ENCODE results near the gene CMBL. TPM values are rescaled to one million over a fixed set of nuclear protein-coding genes. Genes with fewer than 3 reads are reported as not detected.

Gene CMBL
- total RNA-seq, 1 donor from 2014 or later, result 17.3 TPM

DNA sequence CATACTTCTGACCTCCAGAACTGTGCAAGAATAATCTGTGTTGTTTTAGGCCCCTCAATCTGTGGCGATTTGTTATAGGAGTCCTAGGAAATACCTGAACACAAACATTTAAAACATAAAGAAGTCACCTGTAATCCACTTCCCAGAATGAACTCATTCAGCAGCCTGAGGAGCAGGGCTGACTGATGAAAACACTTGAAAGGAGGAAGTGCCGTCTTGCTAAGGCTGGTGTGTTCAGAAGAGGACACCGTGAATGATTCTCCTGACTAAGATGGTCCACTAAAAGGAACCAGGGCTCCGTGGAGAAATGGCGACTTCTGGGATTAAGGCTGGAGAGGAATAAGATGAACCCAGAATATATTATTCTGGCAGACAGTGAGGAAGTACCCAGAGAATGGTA lies 27.1 kb upstream of the CMBL start:
- DNase-seq (ENCODE audit: low spot score), result no peak

DNA sequence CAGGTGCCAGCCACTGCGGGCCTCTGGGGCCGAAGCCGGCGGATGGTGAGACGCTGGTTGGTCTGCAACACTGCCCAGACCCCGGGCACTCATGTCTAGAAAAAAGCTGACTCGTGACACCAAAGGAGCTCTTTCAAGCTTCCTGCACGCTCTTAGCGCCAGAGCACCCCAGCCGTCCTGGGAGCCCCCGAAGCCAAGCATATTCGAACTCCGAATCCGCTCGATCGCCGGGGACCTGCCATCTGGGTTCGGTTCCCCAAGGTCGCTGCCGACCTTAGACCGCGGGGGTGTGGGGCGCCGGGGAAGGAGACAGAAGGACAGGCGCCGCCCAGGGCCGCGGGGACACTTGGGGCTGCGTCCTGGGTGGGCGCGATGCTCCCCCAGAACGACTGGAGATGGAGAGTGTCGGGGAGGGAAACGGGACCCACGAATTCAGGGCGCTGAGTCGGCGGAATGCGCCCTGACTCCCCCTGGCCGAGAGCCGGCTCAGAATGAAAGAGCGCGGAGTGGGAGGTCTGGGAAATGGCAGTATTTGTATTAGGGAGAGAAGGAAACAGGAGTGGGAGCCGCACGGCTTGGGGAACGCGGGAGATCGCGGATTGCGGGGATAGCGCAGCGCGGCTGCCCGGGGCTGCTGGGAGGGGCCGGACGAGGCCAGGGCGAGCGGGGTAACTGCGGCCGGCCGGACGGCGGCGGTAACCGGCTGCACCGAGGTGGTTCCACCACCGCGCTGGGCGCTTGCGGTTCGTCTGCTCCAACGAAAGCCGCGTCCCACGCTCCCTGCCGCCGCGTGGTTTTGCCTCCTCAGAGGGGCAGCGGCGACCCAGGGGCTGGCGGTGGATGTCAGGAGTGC lies 25.7 kb upstream of the CMBL start:
- no peak for DNase-seq (ENCODE audit: low spot score)

DNA sequence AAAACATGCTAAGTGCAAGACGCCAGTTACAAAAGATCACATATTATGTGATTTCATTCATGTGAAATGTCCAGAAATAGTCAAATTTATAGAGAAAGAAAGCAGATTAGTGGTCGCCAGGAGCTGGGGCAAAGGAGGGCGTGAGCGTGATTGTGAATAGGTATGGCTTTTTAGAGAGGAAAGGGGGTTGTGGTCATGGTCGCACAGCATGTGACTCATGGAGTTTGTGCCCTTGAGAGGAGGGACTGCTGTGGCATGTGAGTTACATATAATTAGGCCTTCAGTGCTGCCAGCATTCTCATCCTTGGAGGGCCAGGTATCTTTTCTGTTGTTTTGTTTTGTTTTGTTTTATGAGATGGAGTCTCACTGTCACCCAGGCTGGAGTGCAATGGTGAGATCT lies 24.6 kb upstream of the CMBL start:
- no peak for DNase-seq (ENCODE audit: low spot score)

DNA sequence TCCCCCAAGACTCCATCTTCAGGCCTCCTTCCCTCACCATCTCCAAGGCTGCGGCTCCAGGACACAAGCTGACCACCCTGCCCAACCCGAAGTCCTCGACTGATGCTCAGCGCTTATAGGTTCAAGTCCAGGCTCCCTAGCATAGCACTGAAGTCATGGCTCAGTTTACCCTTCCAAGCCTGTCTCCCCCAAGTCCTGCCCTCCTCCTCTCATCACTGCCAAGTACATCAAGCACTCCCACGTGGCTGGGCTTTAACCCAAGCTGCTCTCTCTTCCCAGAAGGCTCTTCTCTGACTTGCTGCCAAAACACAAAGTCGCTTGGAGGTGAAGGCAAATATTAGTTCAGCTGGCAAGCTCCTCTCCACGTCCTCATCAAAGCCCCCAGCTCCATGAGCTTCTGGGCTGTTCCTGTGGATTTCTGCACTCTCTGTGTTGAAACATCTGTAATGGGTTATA lies 23.7 kb upstream of the CMBL start:
- no peak for DNase-seq (ENCODE audit: low spot score)

DNA sequence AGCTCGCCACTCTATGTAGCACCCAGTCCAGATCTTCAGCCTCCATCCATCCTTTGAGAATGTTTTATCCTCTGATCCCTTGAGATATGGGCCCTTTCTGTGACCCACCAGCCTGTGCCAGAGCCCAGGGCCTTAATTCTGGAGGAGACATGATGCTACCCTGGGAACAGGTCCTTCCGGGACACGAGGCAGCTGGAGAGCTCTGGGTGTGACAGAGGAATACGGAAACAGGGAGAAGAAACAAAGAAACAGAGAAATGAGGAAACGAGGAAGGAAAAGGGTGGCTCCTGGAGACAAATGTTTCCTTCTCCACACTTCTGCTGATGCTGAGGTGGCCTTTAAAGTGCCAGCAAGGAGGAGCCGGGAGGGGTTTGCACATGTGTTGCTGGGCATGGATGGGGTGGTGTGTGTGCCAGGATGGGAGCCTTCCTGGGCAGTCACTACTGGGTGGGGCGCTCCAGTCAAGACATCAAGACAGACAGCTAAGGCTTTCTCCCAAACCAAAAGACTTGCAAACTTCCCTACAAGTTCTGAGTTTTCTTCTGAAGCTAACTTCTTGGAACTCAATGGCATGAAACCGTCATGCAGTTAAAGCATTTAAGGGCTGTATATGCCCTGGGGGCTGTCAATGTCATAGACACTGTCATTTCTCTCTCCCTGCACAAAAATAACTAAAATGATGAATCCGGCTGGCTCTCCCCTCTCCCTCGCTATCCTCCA lies 23.0 kb upstream of the CMBL start:
- no peak for DNase-seq (ENCODE audit: low spot score)

DNA sequence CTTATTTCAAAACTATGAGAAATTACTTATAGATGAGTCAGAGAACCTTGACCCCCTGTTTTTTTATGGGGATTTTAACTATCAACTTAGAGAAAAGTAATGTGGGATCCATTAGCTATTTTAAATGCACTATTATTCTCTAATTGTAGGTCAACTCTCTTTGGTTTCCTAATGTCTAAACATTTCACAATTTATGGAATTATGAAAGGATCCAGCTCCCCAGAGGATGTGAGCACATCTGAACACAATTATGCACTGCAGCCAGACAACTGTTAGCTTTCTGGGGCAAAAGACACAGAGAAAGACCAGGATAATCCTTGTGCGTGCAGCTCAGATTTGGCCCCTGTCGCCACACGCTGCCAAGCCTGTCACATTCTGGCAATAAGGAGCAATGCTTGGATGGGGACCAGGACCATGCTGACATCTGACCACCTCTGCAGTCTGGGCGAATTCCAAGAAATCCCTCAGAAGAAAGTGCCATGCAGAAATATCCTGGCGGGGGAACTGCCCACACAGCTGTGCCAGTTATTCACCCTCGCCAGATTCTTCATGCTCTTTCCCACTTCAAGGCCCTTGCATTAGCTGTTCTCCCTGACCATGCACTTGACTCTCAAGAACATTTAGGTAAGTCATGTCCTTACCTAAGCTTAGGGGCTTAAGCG lies 22.2 kb upstream of the CMBL start:
- DNase-seq (ENCODE audit: low spot score), result no peak

DNA sequence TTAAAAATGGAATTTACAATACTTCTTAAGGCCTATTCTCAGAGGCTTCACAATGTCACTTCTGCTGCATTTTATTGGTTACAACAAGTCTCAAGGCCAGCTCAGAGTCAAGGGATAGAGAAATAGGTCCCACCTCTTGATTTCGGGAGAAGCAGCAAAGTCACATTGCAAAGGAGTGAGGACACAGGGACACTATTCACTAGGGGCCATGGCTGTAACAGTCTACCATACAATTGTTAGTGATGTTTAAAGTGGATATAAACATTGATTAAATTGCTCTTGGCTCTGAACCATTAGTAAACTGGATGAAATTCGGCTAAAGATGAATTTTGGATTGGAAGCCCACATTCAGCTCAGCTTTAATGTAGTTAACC lies 21.7 kb upstream of the CMBL start:
- DNase-seq (ENCODE audit: low spot score), result no peak

DNA sequence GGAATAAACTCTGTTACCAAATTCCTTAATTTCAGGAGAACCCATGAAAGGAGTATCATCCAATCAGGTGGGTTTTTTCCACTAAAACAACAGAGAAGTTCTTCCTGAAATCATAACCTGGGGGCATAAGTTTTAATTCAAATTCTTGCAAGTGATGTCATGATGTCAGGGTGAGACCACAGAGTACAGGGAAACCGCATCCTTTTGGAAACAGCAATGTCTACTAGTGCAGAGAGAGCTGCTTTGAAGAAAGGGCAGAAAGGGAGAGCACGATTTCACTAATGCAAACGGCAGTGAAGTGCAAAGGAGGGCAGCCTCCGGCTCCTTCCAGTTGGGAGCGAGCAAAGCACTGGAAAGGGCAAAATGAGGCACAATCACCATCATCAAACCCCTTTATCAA lies 20.6 kb upstream of the CMBL start:
- DNase-seq (ENCODE audit: low spot score), result no peak

DNA sequence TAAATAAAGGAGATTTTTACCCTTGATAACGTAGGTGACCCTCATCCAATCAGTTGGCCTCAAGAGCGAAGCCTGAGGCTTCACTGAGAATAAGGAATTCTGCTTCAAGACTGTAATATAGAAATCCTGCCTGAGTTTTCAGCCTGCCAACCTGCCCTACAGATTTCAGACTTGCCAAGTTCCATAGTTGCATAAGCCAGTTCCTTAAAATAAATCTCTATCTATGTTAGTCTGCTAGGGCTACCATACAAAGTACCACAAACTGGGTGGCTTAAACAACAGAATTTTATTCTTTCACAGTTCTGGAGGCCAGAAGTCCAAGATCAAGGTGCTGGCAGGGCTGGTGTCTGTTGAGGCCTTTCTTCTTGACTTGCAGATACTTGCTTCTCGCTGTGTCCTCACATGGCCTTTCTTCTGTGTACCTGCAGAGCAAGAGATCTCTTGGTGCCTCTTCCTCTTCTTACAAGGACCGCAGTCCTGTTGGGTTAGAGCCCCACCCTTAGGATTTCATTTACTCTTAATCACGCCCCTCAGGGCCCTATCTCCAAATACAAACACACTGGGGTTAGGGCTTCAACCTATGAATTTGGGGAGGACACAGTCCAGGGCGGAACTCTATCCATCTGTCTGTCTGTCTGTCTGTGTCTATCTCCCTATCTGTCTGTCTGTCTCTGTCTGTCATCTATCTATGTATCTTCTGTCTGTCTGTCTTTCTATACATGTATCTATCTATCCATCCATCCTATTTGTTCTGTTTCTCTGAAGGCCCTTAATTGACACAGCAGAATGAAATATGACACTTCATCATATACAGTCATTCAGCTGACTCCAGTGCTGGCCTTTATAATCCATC lies 17.0 kb upstream of the CMBL start:
- no peak for DNase-seq (ENCODE audit: low spot score)

DNA sequence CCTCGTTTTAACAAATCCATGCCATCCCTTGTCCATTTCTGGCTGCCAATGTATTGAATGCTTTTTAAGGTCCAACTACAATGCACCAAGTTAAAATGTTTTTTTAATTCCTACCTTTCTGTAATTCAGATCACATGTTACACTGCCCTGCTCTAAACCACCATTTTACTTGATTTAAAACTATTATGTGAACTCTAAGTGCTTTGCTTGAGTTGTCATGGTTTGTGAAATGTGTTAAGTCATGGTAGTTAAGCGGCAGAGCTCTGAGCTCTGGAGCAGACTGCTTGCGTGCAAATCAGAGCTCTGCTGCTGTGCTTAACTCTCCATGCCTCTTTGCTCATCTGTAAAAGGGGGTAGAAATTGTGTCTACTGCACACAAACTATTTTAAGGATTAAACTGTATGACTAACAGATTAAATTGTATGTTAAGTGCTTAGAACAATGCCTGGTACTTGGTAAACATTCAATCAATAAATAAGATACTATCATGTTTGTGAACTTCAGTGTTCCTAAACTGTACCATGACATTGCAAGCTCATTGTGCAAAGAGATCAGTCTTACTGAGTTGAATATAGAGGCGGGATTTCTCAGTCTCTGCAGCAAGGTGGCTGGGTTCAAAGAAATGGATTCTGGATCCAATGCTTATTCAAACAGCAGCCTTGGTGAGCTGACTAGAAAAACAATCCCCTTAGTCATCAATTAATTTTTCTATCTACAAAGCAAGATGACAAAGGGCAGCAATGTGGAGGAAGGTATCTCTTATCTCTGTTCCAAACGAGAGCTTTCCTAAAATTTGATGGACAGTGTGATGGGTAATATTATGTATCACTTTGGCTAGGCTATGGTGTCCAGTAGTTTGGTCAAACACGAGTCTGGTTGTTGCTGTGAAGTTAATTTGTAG lies 16.1 kb upstream of the CMBL start:
- DNase-seq (ENCODE audit: low spot score), result no peak

DNA sequence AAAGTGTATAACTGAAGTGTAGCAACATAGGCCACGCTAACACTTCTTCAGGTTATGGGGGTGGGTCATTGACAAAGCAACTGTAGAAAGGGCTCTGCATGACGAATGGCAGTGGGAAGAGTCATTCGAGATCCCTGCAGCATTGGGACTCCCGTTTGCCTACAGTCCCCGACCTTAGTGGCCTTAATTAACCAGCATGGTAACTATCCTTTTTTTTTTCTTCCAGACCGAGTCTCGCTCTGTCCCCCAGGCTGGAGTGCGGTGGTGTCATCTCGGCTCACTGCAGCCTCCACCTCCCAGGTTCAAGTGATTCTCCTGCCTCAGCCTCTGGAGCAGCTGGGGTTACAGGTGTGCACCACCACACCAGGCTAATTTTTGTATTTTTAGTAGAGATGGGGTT lies 14.2 kb upstream of the CMBL start:
- peak; percentile 16 for DNase-seq (ENCODE audit: low spot score)

DNA sequence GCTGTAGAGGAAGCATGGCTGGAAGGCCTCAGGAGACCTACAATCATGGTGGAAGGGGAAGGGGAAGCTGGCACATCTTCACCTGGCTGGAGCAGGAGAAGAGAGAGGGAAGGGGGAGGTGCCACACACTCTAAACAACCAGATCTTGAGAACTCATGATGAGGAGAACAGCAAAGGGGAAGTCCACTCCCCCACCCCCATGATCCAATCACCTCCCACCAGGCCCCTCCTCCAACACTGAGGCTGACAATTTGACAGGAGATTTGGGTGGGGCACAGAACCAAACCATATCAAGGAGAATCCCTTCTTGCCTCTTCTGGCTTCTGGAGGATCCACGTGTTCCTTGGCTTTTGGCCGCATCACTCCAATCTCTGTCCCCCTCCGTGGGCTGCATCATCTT lies 13.1 kb upstream of the CMBL start:
- peak; percentile 28 for DNase-seq (ENCODE audit: low spot score)

DNA sequence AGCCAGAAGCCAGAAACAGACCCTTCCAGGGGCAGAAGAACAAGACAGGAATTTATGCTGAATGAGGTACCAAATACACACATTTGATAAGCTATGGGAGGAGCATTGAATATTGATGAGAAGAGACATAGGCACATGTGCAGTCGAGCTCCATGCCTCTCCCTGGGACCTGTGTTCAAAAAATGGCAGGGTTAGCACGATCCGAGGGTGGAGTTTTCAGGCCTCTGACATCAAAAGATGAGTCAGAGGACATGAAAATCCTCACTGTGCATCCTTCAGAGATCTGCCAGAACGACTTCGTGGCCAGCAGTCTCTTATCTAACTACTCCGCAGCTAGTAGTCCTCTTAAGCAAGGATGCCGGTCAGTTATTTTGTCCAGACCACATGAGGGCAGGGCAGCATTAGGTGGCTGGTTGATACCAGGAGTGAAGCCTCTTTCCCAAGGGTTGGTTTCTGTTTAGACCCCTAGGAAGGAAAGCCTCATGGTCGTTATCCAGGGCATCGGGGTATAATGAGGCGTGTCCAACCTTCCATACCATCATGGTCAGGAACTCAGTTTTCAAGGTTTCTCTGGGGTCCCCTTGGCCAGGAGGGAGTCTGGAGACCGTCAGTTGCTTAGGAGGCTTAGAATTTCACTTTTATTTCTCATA lies 11.6 kb upstream of the CMBL start:
- DNase-seq (ENCODE audit: low spot score), result no peak

DNA sequence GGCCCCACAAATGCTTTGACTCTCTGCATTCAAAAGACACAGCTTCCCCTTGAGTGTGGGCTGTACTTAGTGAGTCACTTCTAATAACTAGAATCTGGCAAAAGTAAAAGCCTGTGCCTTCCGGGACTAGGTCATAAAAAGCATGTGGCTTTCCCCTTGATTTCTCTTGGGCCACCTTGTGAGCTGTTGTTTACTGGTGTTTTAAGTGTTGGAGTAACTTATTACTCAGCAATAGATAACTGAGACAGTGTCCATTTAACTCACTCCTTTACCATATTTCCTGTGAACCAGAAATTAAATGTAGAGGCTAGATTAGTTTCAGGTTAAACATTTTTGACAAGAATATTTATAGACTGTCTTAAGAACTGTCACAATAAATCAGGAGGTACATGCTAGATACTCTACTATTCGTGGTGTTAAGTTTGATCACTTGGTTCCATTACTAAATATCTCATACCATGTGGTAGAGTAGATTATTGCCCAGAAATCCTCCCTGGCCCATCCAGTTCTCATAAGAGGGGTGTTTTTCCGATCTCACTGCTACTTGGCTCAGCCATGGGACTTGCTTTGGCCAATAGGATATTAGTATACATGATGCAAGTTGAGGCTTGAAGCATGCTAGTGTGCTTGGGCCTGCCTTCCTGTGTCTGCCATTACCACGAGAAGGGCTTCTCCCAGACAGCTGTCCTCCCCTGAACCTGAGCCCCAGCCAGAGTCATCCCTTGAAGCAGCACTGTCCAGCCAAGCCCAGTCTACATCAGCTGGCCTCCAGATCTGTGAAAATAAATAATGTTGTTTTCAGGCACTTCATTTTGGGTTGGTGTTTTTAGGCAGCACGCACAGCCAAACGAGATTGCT lies 10.4 kb upstream of the CMBL start:
- DNase-seq (ENCODE audit: low spot score), result no peak

DNA sequence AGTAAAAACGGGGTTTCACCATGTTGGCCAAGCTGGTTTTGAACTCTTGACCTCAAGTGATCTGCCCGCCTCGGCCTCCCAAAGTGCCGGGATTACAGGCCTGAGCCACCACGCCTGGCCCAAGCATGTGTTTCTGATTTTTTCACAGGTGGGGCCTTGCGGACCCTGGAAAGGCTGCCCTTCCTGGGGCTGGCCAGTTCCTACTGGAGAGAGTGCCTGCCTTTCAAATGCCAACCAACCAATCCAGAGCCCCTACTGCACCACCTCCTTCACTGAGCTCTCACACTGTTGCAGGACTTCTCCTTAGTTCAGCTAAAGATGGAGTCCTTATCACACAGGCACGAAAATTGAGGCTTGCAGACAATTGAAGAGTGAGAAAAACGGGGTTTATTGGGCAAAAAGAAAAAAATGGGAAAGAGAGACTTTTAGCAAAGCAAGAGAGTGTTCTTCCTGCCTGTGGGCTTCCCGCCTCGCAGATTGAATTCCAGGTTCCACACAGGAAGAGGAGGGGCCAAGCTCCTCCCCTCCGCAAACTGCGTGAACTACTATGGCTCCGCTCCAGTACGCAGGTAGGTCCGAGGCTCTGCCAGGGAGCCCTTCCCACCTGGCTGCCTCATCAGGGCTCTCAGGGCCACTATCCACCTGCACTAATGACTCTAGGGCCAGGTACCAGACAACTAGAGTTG lies 8.3 kb upstream of the CMBL start:
- no peak for DNase-seq (ENCODE audit: low spot score)

DNA sequence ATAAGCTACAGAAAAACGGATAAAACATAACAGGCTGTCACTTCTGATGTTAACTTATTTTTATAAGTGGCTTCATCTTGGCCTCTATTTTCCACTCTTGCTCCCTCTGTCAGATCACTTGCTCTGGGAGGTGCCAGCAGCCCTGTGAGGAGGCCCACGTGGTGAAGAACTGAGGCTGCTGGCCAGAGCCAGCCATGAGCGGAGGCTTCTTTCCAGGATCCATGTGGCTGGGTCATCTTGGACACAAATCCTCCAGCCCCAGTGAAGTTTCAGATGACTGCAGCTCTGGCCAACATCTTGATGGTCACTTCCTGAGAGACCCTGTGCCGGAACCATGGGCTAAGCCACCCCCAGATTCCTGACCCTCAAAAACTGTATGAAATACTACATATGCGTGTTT lies 7.5 kb upstream of the CMBL start:
- no peak for DNase-seq (ENCODE audit: low spot score)

DNA sequence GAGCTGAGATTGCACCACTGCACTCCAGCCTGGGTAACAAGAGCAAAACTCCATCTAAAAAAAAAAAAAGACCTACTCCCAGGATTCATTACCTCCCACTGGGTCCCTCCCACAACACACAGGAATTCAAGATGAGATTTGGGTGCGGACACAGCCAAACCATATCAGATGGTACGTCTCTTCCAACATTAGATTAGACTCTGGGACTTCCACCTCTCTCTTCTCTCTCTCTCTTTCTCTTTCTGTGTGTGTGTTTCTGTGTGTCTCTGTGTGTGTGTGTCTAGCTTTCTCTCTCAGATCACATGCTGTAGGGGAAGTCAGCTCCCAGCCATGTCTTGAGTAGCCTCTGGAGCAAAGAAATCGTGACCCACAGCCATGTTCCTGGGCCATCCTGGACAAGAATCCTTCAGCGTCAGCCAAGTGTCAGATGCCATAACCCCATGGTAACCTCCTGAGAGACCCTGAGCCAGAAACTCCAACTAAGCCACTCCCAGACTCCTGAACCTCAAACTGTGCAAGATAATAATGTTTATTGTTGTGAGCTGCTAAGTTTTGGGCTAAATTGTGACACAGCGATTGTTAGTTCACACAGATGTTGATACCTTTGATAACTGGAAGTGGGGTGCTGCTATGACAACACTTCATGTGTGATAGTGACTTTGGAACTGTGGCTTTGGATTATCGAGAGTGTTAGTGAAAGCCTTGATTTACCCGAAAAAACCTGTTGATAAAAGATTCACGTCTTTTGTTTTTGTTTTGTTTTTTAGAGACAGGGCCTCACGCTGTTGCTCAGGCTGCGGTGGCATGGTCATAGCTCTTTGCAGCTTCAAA lies 4.1 kb upstream of the CMBL start:
- no peak for DNase-seq (ENCODE audit: low spot score)
